Activated CD4-positive, alpha-beta T cell treated with anti-CD3 and anti-CD28 coated beads, Interleukin-2, amount 50 U/mL, for 4 hours (primary cell): ENCODE measurements around the gene KCNK3.

Source experiments
- DNase-seq, 2 experiments: peaks; one replicate each; pipeline ENCODE4 v3.0.0-alpha.2; 2020

Gene KCNK3

GRCh38 chr2:26692897-26693849, 651 bp downstream of the KCNK3 start:
- DNase-seq = no peak

GRCh38 chr2:26694001-26694400, 1.5 kb downstream of the KCNK3 start:
- DNase-seq = no peak

GRCh38 chr2:26696351-26696816, 3.9 kb downstream of the KCNK3 start:
- DNase-seq = no peak

GRCh38 chr2:26697425-26697824, 4.9 kb downstream of the KCNK3 start:
- no peak for DNase-seq

- DNase-seq = no peak
Observed at GRCh38 chr2:26699295-26699694, 6.8 kb downstream of the KCNK3 start.

GRCh38 chr2:26700078-26700477, 7.6 kb downstream of the KCNK3 start:
- DNase-seq = no peak

- no peak for DNase-seq
Observed at GRCh38 chr2:26701596-26701995, 9.1 kb downstream of the KCNK3 start.

GRCh38 chr2:26702025-26702424, 9.5 kb downstream of the KCNK3 start:
- DNase-seq = no peak

GRCh38 chr2:26704441-26704977, 12.0 kb downstream of the KCNK3 start:
- no peak for DNase-seq

- no peak for DNase-seq
Observed at GRCh38 chr2:26705126-26705525, 12.6 kb downstream of the KCNK3 start.

- DNase-seq = no peak
Observed at GRCh38 chr2:26706093-26706492, 13.6 kb downstream of the KCNK3 start.

- no peak for DNase-seq
Observed at GRCh38 chr2:26706616-26707473, 14.3 kb downstream of the KCNK3 start.

GRCh38 chr2:26707747-26708146, 15.2 kb downstream of the KCNK3 start:
- DNase-seq = no peak

- DNase-seq = no peak
Observed at GRCh38 chr2:26708457-26708856, 15.9 kb downstream of the KCNK3 start.

GRCh38 chr2:26709323-26710110, 17.0 kb downstream of the KCNK3 start:
- DNase-seq = no peak

- DNase-seq = no peak
Observed at GRCh38 chr2:26710145-26710544, 17.6 kb downstream of the KCNK3 start.

GRCh38 chr2:26710743-26711456, 18.4 kb downstream of the KCNK3 start:
- no peak for DNase-seq

GRCh38 chr2:26711457-26712161, 19.1 kb downstream of the KCNK3 start:
- no peak for DNase-seq

GRCh38 chr2:26712486-26713465, 20.3 kb downstream of the KCNK3 start:
- DNase-seq = no peak
